BE2C (cell line): ENCODE data around the gene IL1RN.
"Not testable (repeated sequence)": the region's sequence is repeated elsewhere in the genome, so short reads cannot be mapped to it uniquely, and the experiment has no call there.

Experiments
- DNase-seq: peaks from one replicate; pipeline ENCODE4 v3.0.0-alpha.2; 2020
- H3K27me3 ChIP-seq: fragments of 250-450 bp; sonication (Bioruptor Pico); 2 replicates; pipeline ENCODE4 v1.5.1; 2020; ENCODE audit warnings: mild to moderate bottlenecking
- H3K36me3 ChIP-seq: fragments of 250-450 bp; sonication (Bioruptor Pico); 2 replicates; pipeline ENCODE4 v1.5.1; 2020; ENCODE audit warnings: mild to moderate bottlenecking
- H3K4me1 ChIP-seq: fragments of 250-450 bp; sonication (Bioruptor Pico); 2 replicates; pipeline ENCODE4 v1.5.1; 2020
- H3K4me3 ChIP-seq: 2 replicates; pipeline ENCODE4 v1.5.1; 2011; ENCODE audit warnings: low read depth, low read length
- H3K9me3 ChIP-seq: fragments of 250-450 bp; sonication (Bioruptor Pico); 2 replicates; pipeline ENCODE4 v1.5.1; 2020
- TF ChIP-seq, protein P1 (sequence below): IDR thresholded peaks from 2 replicates; pipeline ENCODE4 v1.5.1; 2012; ENCODE audit warnings: mild to moderate bottlenecking, low read depth, low read length

Gene IL1RN

DNA sequence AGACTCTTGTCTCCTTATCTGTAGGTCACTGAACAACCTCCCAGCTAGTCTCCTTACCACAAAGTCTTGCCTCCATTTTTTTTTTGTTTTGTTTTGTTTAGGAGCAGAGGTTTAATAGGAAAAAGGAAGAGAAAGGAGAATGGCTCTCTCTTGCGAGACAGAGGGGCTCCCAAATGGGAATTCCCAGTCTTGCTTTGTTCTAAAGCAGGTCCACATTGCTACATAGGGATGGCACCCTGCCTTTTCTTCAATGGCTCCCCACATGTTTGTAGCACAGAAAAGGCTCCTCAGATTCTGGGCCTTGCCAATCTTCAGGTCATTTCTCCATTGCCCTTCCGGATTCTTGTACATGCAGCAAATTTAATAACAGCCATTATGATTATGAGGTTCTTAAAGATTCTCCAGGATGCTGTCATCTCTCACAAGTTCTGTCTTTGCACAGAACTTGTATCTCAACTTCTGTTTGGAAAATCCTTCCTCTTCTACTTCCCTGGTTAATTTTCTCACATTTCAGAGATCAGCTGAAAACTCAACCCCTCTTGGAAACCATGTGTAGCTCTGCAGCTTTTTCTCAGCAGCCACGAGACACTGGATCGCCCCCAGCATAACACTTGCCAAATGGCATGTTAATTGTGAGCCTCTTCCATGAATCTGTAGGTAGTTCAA, 36.0 kb upstream of the IL1RN start:
- no peaks in the 10 kb centered on the region for H3K9me3 ChIP-seq
- TF ChIP-seq, protein P1, sequence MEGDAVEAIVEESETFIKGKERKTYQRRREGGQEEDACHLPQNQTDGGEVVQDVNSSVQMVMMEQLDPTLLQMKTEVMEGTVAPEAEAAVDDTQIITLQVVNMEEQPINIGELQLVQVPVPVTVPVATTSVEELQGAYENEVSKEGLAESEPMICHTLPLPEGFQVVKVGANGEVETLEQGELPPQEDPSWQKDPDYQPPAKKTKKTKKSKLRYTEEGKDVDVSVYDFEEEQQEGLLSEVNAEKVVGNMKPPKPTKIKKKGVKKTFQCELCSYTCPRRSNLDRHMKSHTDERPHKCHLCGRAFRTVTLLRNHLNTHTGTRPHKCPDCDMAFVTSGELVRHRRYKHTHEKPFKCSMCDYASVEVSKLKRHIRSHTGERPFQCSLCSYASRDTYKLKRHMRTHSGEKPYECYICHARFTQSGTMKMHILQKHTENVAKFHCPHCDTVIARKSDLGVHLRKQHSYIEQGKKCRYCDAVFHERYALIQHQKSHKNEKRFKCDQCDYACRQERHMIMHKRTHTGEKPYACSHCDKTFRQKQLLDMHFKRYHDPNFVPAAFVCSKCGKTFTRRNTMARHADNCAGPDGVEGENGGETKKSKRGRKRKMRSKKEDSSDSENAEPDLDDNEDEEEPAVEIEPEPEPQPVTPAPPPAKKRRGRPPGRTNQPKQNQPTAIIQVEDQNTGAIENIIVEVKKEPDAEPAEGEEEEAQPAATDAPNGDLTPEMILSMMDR = no peak
- no peaks in the 10 kb centered on the region for H3K4me1 ChIP-seq
- H3K4me3 ChIP-seq = no peak overlapping the region
- no peaks in the 10 kb centered on the region for H3K36me3 ChIP-seq
- no peaks in the 10 kb centered on the region for H3K27me3 ChIP-seq
- no peak for DNase-seq

DNA sequence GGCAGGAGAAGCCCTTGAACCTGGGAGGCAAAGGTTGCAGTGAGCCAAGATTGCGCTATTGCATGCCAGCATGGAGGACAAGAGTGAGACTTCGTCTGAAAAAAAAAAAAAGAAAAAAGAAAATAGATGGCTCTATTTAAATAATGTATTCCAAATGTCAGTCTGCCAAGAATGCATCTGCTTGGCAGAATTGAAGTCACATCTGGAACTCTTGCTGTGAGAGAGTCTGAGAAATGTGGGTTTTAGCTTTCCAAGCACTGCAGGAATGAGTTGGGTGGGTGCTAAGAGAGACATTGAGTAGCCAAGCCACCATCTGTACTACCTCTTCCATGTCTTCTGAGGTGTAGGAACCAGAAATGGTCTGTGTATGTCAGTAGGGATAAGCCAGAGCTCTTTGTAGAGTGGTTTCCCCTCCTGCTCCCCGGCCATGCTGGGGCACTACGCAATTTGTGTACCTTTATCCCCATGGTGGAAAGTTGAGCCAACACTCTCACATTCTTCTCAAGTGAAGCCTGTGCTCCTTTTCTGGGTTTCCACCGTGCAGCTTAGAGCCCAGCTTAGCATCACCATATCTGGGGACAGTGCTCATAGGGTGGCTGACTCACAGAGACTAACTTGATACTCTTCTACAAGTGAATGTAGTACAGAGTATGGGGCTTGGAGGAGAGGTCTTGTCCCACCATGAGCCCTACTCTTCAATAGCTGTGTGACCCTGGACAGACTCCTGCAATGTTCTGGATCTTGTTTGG, 34.4 kb upstream of the IL1RN start:
- Histone ChIP-seq H3K4me3 (no peak overlapping the region), H3K9me3 (no peaks in the 10 kb centered on the region), H3K27me3 (no peaks in the 10 kb centered on the region), H3K4me1 (no peaks in the 10 kb centered on the region), H3K36me3 (no peaks in the 10 kb centered on the region)
- DNase-seq = no peak
- TF ChIP-seq, protein P1 = no peak

DNA sequence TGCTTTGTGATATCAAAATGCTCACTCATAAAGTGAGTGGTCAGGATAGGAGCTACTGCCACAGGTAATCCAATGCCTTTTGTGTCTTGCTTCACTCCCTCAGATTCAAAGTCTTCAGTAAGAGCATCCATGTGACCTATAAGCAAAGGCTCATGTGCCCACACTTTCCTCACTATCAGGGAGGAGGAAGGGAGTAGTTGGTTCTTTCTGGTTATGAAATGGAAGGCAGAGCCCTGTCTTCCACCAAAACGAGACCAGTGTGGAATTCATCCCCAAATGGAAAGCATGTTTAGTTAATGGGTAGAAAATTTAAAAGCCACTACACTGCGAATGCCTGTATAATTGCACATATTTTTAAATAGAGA, 33.8 kb upstream of the IL1RN start:
- H3K9me3 ChIP-seq = no peaks in the 10 kb centered on the region
- no peaks in the 10 kb centered on the region for H3K4me1 ChIP-seq
- no peak for DNase-seq
- no peaks in the 10 kb centered on the region for H3K36me3 ChIP-seq
- no peaks in the 10 kb centered on the region for H3K27me3 ChIP-seq
- H3K4me3 ChIP-seq = no peak overlapping the region
- TF ChIP-seq, protein P1 = no peak

DNA sequence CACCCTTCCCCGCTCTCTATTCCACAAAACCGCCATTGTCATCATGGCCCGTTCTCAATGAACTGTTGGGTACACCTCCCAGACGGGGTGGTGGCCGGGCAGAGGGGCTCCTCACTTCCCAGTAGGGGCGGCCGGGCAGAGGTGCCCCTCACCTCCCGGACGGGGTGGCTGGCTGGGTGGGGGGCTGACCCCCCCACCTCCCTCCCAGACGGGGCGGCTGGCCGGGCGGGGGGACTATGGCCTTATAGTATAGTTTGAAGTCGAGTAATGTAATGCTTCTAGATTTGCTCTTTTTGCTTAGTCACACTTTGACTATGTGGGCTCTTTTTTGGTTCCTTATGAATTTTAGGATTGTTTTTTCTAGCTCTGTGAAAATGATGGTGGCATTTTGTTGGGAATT, 31.1 kb upstream of the IL1RN start:
- not testable (repeated sequence) for H3K27me3 ChIP-seq, H3K4me1 ChIP-seq, DNase-seq, H3K36me3 ChIP-seq, H3K4me3 ChIP-seq, H3K9me3 ChIP-seq

DNA sequence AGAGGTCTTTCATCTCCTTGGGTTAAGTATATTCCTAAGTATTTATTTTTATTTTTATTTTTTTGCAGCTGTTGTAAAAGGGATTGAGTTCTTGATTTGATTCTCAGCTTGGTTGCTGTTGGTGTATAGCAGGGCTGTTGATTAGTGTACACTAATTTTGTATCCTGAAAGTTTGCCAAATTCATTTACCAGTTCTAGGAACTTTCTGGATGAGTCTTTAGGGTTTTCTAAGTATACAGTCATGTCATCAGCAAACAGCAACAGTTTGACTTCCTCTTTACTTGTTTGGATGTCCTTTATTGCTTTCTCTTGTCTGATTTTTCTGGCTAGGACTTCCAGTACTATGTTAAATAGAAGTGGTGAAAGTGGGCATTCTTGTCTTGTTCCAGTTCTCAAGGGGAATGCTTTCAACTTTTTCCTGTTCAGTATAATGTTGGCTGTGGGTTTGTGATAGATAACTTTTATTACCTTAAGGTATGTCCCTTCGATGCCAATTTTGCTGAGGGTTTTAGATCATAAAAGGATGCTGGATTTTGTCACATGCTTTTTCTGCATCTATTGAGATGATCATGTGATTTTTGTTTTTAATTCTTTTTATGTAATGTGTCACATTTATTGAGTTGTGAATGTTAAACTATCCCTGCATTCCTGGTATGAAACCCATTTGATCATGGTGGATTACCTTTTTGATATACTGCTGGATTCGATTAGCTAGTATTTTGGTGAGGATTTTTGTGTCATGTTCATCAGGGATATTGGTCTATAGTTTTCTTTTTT, 30.4 kb upstream of the IL1RN start:
- not testable (repeated sequence) for H3K36me3 ChIP-seq, H3K4me3 ChIP-seq, H3K27me3 ChIP-seq, DNase-seq, H3K4me1 ChIP-seq, H3K9me3 ChIP-seq

DNA sequence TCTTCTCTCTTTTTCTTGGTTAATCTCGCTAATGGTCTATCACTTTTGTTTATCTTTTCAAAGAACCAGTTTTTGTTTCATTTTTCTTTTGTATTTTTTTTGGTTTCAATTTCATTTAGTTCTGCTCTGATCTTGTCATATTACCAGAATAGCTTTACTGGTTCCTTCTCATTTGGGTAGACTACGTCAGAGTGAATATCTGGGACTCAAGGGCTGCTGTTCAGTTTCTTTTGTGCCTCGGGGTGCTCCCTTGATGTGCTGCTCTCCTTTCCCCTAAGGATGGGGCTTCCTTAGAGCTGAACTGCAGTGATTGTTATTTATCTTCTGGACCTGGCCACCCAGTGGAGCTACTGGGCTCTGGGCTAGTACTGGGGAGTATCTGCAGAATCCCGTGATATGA, 29.4 kb upstream of the IL1RN start:
- no peaks in the 10 kb centered on the region for H3K4me1 ChIP-seq
- H3K27me3 ChIP-seq = no peaks in the 10 kb centered on the region
- DNase-seq = no peak
- H3K9me3 ChIP-seq = no peaks in the 10 kb centered on the region
- TF ChIP-seq, protein P1 = no peak
- H3K36me3 ChIP-seq = no peaks in the 10 kb centered on the region
- H3K4me3 ChIP-seq = no peak overlapping the region

DNA sequence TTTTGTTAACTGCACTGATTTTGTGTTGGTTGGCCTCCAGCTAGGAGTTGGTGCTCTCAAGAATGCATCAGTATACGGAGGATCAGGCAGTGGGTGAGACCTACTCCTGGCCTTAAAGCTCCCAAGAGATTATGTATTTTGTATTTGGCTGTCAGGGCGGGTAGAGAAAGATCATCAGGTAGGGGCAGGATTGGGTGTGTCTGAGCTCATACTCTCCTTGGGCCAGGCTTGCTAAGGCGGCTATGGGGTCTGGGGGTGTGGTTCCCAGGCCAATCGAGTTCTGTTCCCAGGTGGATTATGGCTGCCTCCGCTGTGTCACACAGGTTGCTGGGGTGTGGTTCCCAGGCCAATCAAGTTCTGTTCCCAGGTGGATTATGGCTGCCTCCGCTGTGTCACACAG, 28.9 kb upstream of the IL1RN start:
- Histone ChIP-seq H3K4me3 (no peak overlapping the region), H3K9me3 (no peaks in the 10 kb centered on the region), H3K36me3 (no peaks in the 10 kb centered on the region), H3K27me3 (no peaks in the 10 kb centered on the region), H3K4me1 (no peaks in the 10 kb centered on the region)
- TF ChIP-seq, protein P1 = no peak
- DNase-seq = no peak
